GM18517 (cell line): Measurements from ENCODE around the gene ATF5.
A peak's percentile ranks its signal among the peaks of the same experiment; 100 is the strongest.

Experiments
- ATAC-seq: cut with Tn5 transposase; IDR thresholded peaks from one replicate; pipeline ENCODE4 v1.9.1; 2021; ENCODE audit warnings: mild to moderate bottlenecking, moderate library complexity; ENCODE audit not compliant: unreplicated experiment

ATF5 gene

GRCh38 chr19:49894011-49894664 lies 34.9 kb upstream of the ATF5 start:
- no peak for ATAC-seq

DNA sequence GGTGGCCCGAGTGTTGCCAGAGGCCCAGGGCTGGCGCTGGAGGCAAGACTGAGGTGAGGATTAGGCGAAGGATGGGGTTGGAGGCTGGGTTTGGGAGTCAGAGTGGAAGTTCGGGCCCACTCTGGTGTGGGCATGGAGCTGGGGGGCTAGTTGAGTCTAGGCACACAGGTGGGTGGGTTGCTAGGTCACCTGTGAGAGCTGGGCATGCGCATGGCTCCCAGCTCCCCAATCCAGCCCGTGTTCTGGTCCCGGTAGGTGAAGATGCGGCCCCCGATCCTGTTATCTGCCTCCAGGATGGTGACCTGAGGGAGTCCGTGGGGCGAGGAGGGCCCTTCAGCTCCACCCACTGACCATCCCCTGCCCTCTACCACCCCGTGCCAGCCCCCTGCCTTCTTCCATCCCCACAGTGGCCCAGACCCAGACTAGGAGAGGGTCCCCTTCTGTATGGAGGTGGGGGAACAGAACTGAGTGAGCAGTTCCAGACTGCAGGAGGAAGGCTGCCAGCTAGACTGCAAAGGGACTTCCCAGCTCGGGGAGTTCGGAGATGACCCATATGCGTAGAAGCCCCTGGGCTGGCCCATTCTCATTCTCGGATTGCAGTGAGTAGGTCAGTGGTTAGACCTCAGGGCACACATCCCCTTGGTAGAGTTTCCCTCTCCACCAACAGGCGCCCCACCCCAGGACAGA lies 34.0 kb upstream of the ATF5 start:
- ATAC-seq: no peak

GRCh38 chr19:49895566-49896297 lies 33.3 kb upstream of the ATF5 start:
- no peak for ATAC-seq

- ATAC-seq: peak; percentile 58
These were observed 32.0 kb upstream of the ATF5 start, which contains the start of gene IL4I1 for GRCh38 chr19:49896863-49897621. Gene IL4I1, minus strand, starts transcription at chr19:49896887. Its CDS starts 727 bp downstream, at chr19:49896160.

- ATAC-seq: no peak
These were observed 24.9 kb upstream of the ATF5 start for GRCh38 chr19:49904136-49904535.

DNA sequence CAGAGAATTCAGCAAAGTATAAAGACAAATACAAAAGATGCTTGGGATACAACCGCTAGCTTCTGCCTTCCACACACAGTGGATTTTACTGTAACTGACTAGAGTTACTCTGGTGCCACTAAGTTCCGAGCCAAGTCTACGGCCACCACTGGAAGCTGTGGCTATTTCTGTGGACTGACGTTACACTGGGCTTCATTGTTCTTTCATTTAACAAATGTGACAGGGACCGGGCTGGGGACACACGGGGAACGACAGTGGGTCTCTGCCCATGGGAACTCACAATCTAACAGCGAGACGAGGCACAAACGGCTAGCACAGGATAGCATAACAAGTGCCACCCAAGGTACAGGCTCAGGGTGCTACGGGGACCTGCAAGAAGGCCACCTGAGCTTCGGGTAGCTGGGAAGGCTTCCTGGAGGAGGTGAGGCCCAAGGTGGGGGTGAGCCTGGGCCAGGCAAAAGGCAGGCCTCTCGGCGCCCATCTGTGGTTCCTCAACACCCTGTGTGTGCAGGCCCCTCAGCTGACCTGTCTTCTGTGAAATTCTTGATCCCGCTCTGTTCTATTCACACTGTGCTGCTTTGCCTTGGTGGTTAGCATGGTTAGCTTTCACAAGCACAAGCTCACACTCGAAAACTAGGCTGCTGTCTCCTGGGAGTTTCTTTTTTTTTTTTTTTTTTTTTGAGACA lies 22.0 kb upstream of the ATF5 start:
- ATAC-seq: no peak

DNA sequence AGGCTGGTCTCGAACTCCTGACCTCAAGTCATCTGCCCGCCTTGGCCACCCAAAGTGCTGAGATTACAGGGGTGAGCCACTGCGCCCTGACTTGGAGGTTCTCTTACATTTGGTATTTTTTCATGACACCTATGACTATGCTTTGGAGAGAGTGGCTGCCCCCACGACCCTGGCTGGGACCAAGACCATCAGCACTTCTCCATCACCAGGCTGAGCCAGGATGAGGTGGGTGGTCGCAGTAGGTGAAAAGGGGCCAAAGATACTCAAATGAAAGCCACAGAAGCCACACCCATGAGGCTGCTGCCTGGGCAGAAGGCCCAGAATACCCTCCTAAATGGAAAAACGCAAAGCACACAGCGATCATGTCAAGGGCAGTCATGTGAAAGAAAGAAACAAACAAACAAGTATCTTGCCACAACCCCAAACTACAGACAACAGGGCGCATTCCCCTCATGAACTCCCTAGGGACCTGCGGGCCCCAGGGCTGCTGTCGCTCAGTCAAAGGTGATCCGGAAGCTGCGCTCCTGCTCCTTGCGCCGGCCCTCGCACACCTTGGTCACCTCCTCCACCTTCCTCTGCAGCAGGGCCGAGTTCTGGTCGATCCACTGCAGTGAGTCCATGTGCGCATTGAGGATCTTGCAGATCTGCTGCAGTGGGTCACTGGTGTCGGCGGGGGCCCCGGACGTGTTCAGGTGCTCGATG lies 21.1 kb upstream of the ATF5 start:
- no peak for ATAC-seq

- no peak for ATAC-seq
These were observed 20.3 kb upstream of the ATF5 start for GRCh38 chr19:49908480-49909420.

DNA sequence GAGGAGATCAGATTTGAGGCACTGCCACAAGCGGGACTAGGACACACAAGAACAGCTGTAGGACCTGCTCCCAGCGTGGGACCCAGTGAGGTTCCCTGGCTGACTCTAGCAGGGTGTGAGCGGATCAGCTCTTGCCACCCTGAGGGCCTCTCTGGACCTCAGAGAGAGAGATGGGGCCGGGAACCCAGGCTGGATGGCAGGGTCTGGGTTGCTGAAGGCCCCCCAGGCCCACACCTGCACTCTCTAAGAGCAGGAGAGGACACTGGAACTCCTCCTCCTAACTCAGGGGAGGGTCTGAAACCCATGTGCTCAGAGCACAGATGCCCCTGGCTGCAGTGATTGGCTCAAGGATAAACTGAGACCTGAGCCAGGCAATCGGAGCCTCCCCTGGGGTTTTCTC lies 18.8 kb upstream of the ATF5 start:
- ATAC-seq: no peak

DNA sequence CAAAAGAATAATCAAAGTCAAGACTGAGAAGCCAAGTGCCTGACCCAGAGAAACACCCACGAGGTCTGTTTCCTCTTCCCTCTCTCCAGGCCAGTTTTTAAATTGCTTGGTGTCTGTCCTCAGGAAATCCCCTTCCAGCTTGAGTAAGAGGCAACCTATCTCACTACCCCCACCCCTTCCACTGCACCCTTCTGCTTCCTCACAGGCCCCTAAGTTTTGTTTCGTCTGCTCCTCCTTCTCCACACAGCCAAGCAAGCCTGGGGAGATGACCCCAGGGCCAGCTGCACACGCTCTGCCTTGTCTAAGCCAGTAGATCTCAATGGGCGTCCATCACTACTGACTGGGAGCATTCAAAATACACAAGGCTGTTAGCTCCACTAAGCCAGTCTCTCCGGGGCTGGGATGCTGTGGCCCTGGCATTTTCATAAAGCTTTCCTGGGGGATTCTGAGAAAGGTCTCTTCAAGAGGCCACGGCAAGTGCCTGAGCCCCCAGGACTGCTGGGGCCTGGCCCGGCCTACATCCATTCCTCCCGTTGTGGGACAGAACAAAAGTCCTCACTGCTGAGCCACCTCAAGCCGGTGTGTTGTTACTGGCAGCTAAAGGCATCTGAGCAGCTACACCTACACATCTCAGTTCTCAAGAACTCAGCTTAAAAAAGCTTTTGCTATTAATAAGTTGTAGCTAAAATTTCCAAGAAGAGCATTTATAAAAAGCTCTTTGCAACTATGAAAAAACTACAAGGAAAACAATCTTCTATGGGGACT lies 17.4 kb upstream of the ATF5 start:
- no peak for ATAC-seq

DNA sequence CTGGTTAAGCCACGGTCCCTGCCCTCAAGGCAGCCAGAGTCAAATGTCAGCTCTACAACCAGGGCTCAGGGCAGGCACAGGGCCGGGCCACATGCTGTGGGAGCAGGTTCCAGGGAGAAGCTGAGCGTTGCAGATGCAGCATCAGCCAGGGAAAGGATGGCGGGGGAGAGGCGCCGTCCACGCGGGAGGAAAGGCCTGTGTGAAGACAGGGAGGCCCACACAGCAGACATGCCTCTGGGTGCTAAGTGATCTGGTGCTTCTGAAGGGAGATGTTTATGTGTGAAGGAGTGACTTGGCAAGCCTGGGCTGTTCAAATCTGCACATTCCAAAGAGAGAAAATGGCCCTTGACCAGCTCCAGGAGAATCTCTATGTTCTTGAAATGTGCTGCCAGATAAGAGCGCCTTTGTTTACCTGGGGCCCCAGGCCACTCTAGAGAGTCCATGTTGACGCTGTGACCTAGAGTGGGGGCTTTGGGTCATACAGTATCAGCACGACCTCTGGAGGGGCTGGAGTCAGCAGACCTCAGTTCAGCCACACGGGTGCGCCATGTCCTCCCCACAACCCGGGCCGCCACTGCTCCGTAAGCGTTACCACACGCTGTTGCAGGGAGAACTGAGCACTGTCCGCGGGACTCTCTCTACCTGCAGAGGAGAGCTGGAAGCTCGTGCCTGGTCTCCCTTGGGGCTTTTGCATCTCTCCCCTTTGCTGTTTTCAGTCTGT lies 15.9 kb upstream of the ATF5 start:
- ATAC-seq: no peak

DNA sequence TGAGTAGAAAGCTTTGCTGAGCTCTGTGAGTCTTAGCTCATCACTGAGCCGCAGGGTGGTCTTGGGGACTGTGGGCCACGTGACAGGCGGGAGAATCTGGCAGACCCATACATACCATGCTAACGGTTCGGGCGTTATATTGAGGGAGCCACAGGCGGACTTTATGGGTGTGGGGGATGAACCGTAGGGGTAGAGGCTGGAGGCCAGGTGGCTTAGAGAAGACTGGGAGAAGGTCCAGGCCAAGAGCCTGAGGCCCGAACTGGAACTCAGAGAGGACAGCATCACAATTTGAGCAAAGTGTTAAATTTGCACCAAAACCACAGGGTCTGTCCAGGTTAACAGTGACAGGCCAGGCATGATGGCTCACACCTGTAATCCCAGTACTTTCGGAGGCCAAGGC lies 15.3 kb upstream of the ATF5 start:
- no peak for ATAC-seq

DNA sequence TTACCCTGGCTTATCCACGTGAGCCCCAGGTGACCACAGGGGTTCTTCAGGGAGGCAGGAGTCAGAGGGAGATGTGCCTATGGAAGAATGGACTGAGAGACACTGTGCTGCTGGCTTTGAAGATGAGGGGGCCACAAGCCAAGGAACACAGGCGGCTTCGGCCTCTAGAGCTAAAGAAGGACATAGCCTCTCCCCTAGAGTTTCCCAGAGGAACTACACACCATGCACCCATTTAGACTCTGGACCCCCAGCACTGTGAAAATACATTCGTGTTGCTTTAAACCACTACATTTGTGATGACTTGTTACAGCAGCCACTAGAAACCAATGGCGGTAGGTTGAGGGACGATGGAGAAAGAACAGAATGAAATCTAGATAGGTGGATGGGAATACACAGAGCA lies 13.7 kb upstream of the ATF5 start:
- ATAC-seq: no peak

DNA sequence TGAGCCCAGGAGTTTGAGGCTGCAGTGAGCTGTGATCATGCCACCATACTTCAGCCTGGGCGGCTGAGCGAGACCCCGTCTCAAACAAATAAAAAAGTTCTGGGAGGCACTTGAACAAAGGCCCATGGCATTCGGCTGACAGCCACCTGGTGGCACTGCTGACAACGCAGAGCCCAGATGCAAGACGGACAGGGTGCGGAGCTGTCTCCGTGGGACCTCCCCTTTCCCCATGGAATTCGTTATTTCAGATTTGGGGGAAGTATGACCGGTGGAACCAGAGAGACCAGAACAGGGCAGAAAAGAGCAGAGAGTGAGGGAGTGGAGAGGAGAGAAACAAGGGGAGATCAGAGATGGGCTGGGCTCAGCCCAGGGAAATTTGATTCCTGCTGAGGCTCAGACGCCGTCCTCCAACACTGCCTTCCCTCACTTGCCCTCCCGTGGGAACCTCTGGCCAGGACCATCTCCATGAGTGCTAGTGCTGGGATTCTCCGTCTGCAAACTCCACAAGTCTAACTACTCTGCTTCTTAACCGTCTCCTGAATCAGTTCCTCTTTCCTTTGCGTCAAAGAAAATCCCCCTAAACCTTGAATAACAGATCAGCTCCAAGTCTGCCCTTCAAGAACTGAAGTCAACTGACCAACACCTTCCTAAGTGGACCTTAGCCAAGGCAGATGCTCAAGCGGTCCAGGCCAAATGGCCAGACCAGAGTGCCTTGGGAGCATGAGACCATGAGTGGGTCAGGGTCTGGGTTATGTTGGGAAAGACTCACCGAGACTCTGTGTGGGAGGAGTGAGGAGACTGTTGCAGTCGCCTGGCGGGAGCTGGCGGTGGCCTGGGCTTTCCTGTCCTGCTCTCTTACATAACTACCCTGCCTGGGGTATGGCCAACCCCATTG lies 11.9 kb upstream of the ATF5 start:
- no peak for ATAC-seq

DNA sequence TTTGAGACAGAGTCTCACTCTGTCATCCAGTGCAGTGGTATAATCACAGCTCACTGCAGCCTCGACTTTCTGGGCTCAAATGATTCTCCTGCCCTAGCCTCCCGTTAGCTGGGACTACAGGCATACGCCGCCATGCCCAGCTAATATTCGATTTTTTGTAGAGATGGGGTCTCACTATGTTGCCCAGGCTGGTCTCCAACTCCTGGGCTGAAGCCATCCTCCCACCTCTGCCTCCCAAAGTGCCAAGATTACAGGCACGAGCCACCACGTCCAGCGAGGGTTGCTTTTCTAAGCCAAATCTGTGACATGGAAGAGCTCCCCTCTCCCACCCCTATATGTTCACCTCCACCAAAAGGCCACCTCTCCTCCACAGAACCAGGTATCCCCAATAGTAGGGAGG lies 10.9 kb upstream of the ATF5 start:
- no peak for ATAC-seq

DNA sequence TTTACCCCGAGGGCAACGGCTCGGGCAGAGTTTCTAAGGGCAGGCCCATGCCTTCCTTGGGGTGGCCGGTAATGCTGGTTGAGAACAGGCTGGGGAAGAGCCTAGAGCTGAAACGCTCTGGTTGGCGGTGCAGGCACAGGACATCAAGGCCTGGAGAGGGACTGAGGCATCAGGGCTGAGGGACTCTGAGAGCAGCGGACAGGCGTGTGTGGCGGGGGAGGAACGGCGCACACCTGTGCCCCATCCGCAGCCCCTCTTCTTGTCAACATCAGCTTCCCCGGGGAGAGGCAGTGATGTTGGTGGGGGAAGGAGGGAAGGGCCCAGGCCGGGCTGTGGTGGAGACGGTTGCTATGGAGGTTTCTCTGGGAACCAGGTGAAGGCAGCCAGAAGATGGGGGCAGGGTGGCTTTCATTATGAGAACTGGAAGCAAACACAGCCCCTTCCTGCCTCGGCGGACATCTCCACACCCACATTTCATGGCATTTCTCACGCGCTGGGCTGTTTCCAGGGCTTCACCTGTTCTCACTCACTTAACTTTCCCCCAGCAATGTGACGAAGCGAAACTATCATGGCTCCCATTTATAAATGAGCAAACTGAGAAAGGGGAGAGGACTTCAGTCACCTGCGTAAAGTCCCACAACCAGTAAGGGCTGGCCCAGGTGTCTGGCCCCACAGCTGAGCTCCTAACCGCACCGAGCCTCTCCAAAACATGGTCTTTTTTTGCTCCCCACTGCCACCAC lies 8.2 kb upstream of the ATF5 start:
- ATAC-seq: no peak
